K562 (cell line): ENCODE data around the gene NFYC. TPM values are rescaled to one million over a fixed set of nuclear protein-coding genes. Genes with fewer than 3 reads are reported as not detected.
A peak's percentile ranks its signal among the peaks of the same experiment; 100 is the strongest.

Experiments
- ATAC-seq: fragments of 200-7000 bp; cut with Tn5 transposase; 3 replicates; pipeline ENCODE4 v1.9.1; 2020; ENCODE audit warnings: moderate library complexity
- BruUV-seq: library from RNA; stranded (reverse); fragments of 400-500 nt; replicated peaks from 2 replicates; lab custom pipeline; 2021; lab: Mats Ljungman, UMichigan
- CTCF ChIA-PET: fragments of 300-600 bp; formaldehyde crosslinking; extraction: SDS; loops from one replicate; lab custom pipeline; 2021; ENCODE audit warnings: low intra/inter-chr PET ratio; lab: Yijun Ruan, JAX
- POLR2A ChIA-PET: fragments of 300-600, 350-650 bp; sonication (Branson Sonifier 250); formaldehyde crosslinking; extraction: SDS; loops from one replicate; lab custom pipeline; 2021; ENCODE audit warnings: antibody characterized with exemption, inconsistent platforms; lab: Yijun Ruan, JAX
- DNase-seq, 4 experiments: peaks; one replicate each; pipeline versions ENCODE4 v3.0.0 to v3.0.0-alpha.2; 2011 to 2018; ENCODE audit warnings: low spot score in 3 of 4, mixed read lengths in 3 of 4; ENCODE audit errors: extremely low read depth in 1 of 4
- FAIRE-seq: peaks from 2 replicates; lab custom pipeline; 2011; peaks lifted over from hg19 to GRCh38; lab: Jason Lieb, UNC
- H2AFZ ChIP-seq: 2 replicates; pipeline ENCODE4 v1.6.0; 2011; ENCODE audit warnings: low read depth, low read length, control low read depth, inconsistent platforms
- H3K27ac ChIP-seq: fragments of 200-600 bp; 3 replicates; pipeline ENCODE4 v1.8.0; 2011; ENCODE audit warnings: low read depth, mild to moderate bottlenecking, control low read depth, inconsistent platforms, low read length, moderate library complexity, mixed read lengths; ENCODE audit errors: extremely low read depth
- H3K27me3 ChIP-seq, 2 experiments: fragments of 300-600 bp in 1 of 2; 2 replicates in 1 of 2; 3 replicates in 1 of 2; pipeline versions ENCODE4 v1.6.0 to v1.8.0; 2011; ENCODE audit warnings: inconsistent platforms in 2 of 2, low read length in 2 of 2, mild to moderate bottlenecking in 1 of 2, mixed read lengths in 1 of 2, moderate library complexity in 1 of 2; ENCODE audit not compliant: control insufficient read depth in 2 of 2, insufficient read depth in 2 of 2
- H3K36me3 ChIP-seq: fragments of 300-600 bp; 3 replicates; pipeline ENCODE4 v1.8.0; 2011; ENCODE audit warnings: mild to moderate bottlenecking, low read length, inconsistent platforms; ENCODE audit not compliant: control insufficient read depth, insufficient read depth
- H3K4me1 ChIP-seq, 2 experiments: fragments of 200-600 bp in 1 of 2; replicated peaks in 1 of 2; 2 replicates in 1 of 2; 3 replicates in 1 of 2; pipeline versions ENCODE4 v1.5.1 to v1.8.0; 2011; ENCODE audit warnings: inconsistent platforms in 2 of 2, low read length in 2 of 2, mild to moderate bottlenecking in 1 of 2, mixed read lengths in 1 of 2, moderate library complexity in 1 of 2; ENCODE audit not compliant: control insufficient read depth in 2 of 2, insufficient read depth in 2 of 2
- H3K4me2 ChIP-seq: 2 replicates; pipeline ENCODE4 v1.6.1; 2011; ENCODE audit warnings: low read length, control low read depth, inconsistent platforms, mixed read lengths; ENCODE audit not compliant: insufficient read depth
- H3K4me3 ChIP-seq: fragments of 200-600 bp; sonication (generic), shearing (Covaris generic); 2 replicates; pipeline ENCODE4 v1.5.1; 2016; ENCODE audit warnings: control low read depth, inconsistent platforms
- H3K79me2 ChIP-seq: fragments of 200-600 bp; 3 replicates; pipeline ENCODE4 v1.8.0; 2011; ENCODE audit warnings: low read length, inconsistent platforms; ENCODE audit not compliant: control insufficient read depth, insufficient read depth
- H3K9ac ChIP-seq, 2 experiments: 2 replicates each; pipeline versions ENCODE4 v1.6.0 to v1.6.1; 2011; ENCODE audit warnings: low read depth in 2 of 2, low read length in 2 of 2, control low read depth in 1 of 2, inconsistent platforms in 1 of 2, mild to moderate bottlenecking in 1 of 2, mixed read lengths in 1 of 2; ENCODE audit not compliant: insufficient read depth in 1 of 2
- H3K9me1 ChIP-seq: one replicate; pipeline ENCODE4 v1.6.0; 2011; ENCODE audit warnings: inconsistent platforms, mild to moderate bottlenecking, low read length, moderate library complexity; ENCODE audit not compliant: control insufficient read depth, insufficient read depth
- H3K9me3 ChIP-seq: replicated peaks from 2 replicates; pipeline ENCODE4 v1.5.1; 2011; ENCODE audit warnings: low read depth, low read length, inconsistent platforms; ENCODE audit not compliant: control insufficient read depth, insufficient read depth
- H4K20me1 ChIP-seq: replicated peaks from 2 replicates; pipeline ENCODE4 v1.6.1; 2011; ENCODE audit warnings: low read length, inconsistent platforms, mixed read lengths; ENCODE audit not compliant: control insufficient read depth, insufficient read depth
- ARNT ChIP-seq, 2 experiments: fragments of 450-650 bp; IDR thresholded peaks; 2 replicates each; pipeline ENCODE4 v1.6.1; 2016; ENCODE audit warnings: mild to moderate bottlenecking in 1 of 2
- BCOR ChIP-seq: fragments of 450-650 bp; IDR thresholded peaks from 2 replicates; pipeline ENCODE4 v1.6.1; 2016
- CREM ChIP-seq: IDR thresholded peaks from 2 replicates; pipeline ENCODE4 v1.6.1; 2014; ENCODE audit warnings: antibody characterized with exemption, low read depth
- DNMT1 ChIP-seq: fragments of 450-650 bp; IDR thresholded peaks from 2 replicates; pipeline ENCODE4 v1.6.1; 2016; ENCODE audit warnings: antibody characterized with exemption, mild to moderate bottlenecking
- E2F3 ChIP-seq: fragments of 250-450 bp; sonication (Bioruptor Pico); IDR thresholded peaks from 2 replicates; pipeline ENCODE4 v1.4.0; 2020; ENCODE audit warnings: mild to moderate bottlenecking
- ETV6 ChIP-seq, 3 experiments: fragments of 150-350 bp in 1 of 3; sonication (generic) in 1 of 3; formaldehyde crosslinking in 1 of 3; IDR thresholded peaks; 2 replicates each; pipeline versions ENCODE4 v1.6.1 to v1.8.0; 2014 to 2022; ENCODE audit warnings: borderline replicate concordance in 2 of 3, low read depth in 2 of 3, antibody characterized with exemption in 1 of 3, low read length in 1 of 3, mild to moderate bottlenecking in 1 of 3, missing genetic modification reagents in 1 of 3
- HEY1 ChIP-seq: fragments of 250-450 bp; sonication (Bioruptor Pico); IDR thresholded peaks from 2 replicates; pipeline ENCODE4 v1.5.0; 2020; ENCODE audit warnings: mild to moderate bottlenecking, moderate library complexity, borderline replicate concordance
- KLF10 ChIP-seq: fragments of 250-450 bp; sonication (Bioruptor Pico); IDR thresholded peaks from 2 replicates; pipeline ENCODE4 v1.6.1; 2021; ENCODE audit warnings: matching md5 sums
- RBM25 ChIP-seq: fragments of 200-400 bp; formaldehyde crosslinking; IDR thresholded peaks from 2 replicates; pipeline ENCODE4 v1.6.1; 2018; ENCODE audit warnings: low read length, low read depth, moderate library complexity; ENCODE audit not compliant: severe bottlenecking
- SMARCA5 ChIP-seq: fragments of 450-650 bp; IDR thresholded peaks from 2 replicates; pipeline ENCODE4 v1.6.1; 2016
- SREBF2 ChIP-seq: sonication (generic); formaldehyde crosslinking; IDR thresholded peaks from 2 replicates; pipeline ENCODE4 v1.4.0; 2020; ENCODE audit warnings: mild to moderate bottlenecking, missing genetic modification reagents
- STAT5B ChIP-seq: fragments of 250-450 bp; sonication (Bioruptor Pico); IDR thresholded peaks from 2 replicates; pipeline ENCODE4 v1.8.0; 2021; ENCODE audit warnings: mild to moderate bottlenecking, inconsistent platforms
- TAF1 ChIP-seq: IDR thresholded peaks from 2 replicates; pipeline ENCODE4 v1.6.1; 2011; ENCODE audit warnings: mild to moderate bottlenecking, low read length, moderate library complexity; ENCODE audit not compliant: insufficient read depth, control insufficient read depth, severe bottlenecking; ENCODE audit errors: extremely low read depth
- ZFP36 ChIP-seq: fragments of 150-350 bp; IDR thresholded peaks from 2 replicates; pipeline ENCODE4 v1.6.1; 2018; ENCODE audit warnings: low read length, low read depth; ENCODE audit not compliant: partially characterized antibody
- ZNF282 ChIP-seq: sonication (generic); formaldehyde crosslinking; IDR thresholded peaks from 2 replicates; pipeline ENCODE4 v1.8.1; 2023; ENCODE audit warnings: missing genetic modification reagents
- ZNF398 ChIP-seq: fragments of 250-450 bp; sonication (Bioruptor Pico); IDR thresholded peaks from 2 replicates; pipeline ENCODE4 v1.8.0; 2021; ENCODE audit warnings: moderate library complexity, mild to moderate bottlenecking, inconsistent platforms
- WGBS: fragments of 100-300 bp; shearing (Covaris generic); methylation state at CpG from one replicate; pipeline ENCODE4 v1.1.6; 2016; ENCODE audit warnings: low coverage, mixed read lengths; ENCODE audit not compliant: insufficient coverage; ENCODE audit errors: missing lambda C conversion rate; 5-methylcytosine and 5-hydroxymethylcytosine counted together
- in situ Hi-C: fragments of 300-500 bp; cut with MboI; formaldehyde crosslinking; loops from 4 replicates; pipeline ENCODE4 v1.15.0; 2018; ENCODE audit warnings: inconsistent platforms, mixed read lengths
- intact Hi-C: fragments of 100-400 bp; cut with micrococcal nuclease; formaldehyde crosslinking; loops from 2 replicates; pipeline ENCODE4 v1.14.2; 2022
- polyA plus RNA-seq, 8 experiments: library from polyadenylated mRNA; depleted of rRNA in 4 of 8; stranded (reverse) in 5 of 8; unstranded in 3 of 8; fragments of >200 nt; fragmentation: Nextera tagmentation in 2 of 8; fragmentation: Illumina TruSeq in 1 of 8; extraction: Ambion mirVana in 2 of 8; extraction: Trizol in 1 of 8; gene quantifications; 2 replicates each; pipeline versions ENCODE4 v1.2.1 to v1.2.3, GENCODE V29; 2011 to 2014; ENCODE audit warnings: inconsistent platforms in 1 of 8, missing spikeins in 1 of 8
- total RNA-seq, 7 experiments: library from RNA; depleted of rRNA in 6 of 7; stranded (reverse); fragments of >200 nt in 6 of 7; fragmentation: Illumina TruSeq in 2 of 7; extraction: Trizol in 2 of 7; gene quantifications; 2 replicates each; pipeline versions ENCODE4 v1.2.1 to v1.2.3, GENCODE V29; 2011 to 2021; ENCODE audit warnings: low replicate concordance in 1 of 7
- TF ChIP-seq, protein P1 (sequence below): fragments of 250-450 bp; sonication (Bioruptor Pico); IDR thresholded peaks from 2 replicates; pipeline ENCODE4 v1.8.0; 2022; ENCODE audit warnings: inconsistent platforms, mild to moderate bottlenecking, moderate library complexity, borderline replicate concordance
- TF ChIP-seq, protein P2 (sequence below): fragments of 450-650 bp; formaldehyde crosslinking; IDR thresholded peaks from 2 replicates; pipeline ENCODE4 v1.4.0; 2020; ENCODE audit warnings: mild to moderate bottlenecking, moderate library complexity

The NFYC gene
- total and polyA plus RNA-seq, 9 of the 15 experiments (the other 6 are each of a cell fraction or from before 2014, with no cell fraction given), result 4.8 to 59.8 (median 41.1) TPM

DNA sequence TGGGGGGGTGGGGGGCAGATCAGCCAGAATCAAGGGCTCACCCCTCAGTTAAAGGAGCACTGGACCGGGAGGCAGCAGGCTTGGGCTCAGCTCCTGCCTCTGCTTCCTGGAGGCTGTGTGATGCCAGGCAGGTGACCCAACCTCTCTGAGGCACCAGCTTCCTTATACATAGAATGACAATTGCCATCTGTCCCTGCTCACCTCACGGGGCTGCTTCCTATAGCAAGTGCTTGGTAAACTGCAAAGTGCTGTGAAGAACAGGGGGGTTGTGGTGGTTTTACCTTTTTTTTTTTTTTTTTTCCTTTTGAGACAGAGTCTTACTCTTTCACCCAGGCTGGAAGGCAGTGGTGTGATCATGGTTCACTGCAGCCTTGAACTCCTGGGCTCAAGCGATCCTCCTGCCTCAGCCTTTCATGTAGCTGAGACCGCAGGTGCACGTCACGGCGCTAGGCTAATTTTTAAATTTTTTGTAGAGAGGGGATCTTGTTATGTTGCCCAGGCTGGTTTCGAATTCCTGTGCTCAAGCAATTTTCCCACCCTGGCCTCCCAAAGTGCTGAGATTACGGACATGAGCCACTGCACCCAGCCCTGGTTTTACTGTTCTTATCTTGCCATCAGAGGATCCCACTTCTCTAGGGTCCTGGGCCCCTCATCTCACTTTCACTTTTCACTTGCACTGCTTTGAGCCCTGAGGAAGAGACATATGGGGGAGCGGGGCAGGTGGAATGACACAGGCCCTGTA, 103.6 kb downstream of the NFYC start:
- Histone ChIP-seq H3K9me1 (no peaks in the 10 kb centered on the region), H3K4me2 (no peak overlapping the region), H2AFZ (no peak overlapping the region), H3K4me1 (peaks cover 11 to 25% of the 10 kb centered on the region in 2 experiments), H3K27me3 (no peaks in the 10 kb centered on the region), H3K4me3 (no peak overlapping the region), H3K36me3 (no peaks in the 10 kb centered on the region), H3K27ac (no peak overlapping the region), H3K9ac (peak overlapping the region in 1 of 2 experiments; percentile 20; a peak in 1 of 4 replicates), H3K9me3 (no peaks in the 10 kb centered on the region), H3K79me2 (no peaks in the 10 kb centered on the region), H4K20me1 (peaks cover 6% of the 10 kb centered on the region; the same call in 1 of the 2 replicates)
- intact Hi-C loops (no loop called here), in situ Hi-C loops (no loop called here)
- ATAC-seq (no peak), FAIRE-seq (no peak), DNase-seq (no peak)
- 70% methylated on average over 10 of the region's 10 CpGs for WGBS
- no peak for TF ChIP-seq TAF1
- TF ChIP-seq KLF10, result no peak
- no peak for TF ChIP-seq SREBF2 (CRISPR knock-in tag)
- no peak for TF ChIP-seq E2F3 (CRISPR knock-in tag)
- peak; percentile 54 for TF ChIP-seq RBM25
- TF ChIP-seq, protein P1, sequence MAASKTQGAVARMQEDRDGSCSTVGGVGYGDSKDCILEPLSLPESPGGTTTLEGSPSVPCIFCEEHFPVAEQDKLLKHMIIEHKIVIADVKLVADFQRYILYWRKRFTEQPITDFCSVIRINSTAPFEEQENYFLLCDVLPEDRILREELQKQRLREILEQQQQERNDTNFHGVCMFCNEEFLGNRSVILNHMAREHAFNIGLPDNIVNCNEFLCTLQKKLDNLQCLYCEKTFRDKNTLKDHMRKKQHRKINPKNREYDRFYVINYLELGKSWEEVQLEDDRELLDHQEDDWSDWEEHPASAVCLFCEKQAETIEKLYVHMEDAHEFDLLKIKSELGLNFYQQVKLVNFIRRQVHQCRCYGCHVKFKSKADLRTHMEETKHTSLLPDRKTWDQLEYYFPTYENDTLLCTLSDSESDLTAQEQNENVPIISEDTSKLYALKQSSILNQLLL (CRISPR knock-in tag), result no peak
- peak; percentile 72 for TF ChIP-seq ZFP36
- no peak for TF ChIP-seq DNMT1
- TF ChIP-seq, protein P2, sequence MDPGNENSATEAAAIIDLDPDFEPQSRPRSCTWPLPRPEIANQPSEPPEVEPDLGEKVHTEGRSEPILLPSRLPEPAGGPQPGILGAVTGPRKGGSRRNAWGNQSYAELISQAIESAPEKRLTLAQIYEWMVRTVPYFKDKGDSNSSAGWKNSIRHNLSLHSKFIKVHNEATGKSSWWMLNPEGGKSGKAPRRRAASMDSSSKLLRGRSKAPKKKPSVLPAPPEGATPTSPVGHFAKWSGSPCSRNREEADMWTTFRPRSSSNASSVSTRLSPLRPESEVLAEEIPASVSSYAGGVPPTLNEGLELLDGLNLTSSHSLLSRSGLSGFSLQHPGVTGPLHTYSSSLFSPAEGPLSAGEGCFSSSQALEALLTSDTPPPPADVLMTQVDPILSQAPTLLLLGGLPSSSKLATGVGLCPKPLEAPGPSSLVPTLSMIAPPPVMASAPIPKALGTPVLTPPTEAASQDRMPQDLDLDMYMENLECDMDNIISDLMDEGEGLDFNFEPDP (CRISPR knock-in tag), result no peak
- TF ChIP-seq ETV6 (IDR thresholded peaks at IDR 0.05; ENCODE audit: borderline replicate concordance in 1 of 2, low read depth in 2 of 2, low read length in 1 of 2), result no peak
- TF ChIP-seq ETV6 (CRISPR knock-in tag; IDR thresholded peaks at IDR 0.05; ENCODE audit: borderline replicate concordance), result no peak
- TF ChIP-seq STAT5B (CRISPR knock-in tag), result no peak
- no peak for TF ChIP-seq SMARCA5
- 0 out of 2 replicates have a peak, but pooled peaks have one; percentile 39 for TF ChIP-seq BCOR
- no peak for TF ChIP-seq ZNF398
- no peak for TF ChIP-seq HEY1 (CRISPR knock-in tag)
- TF ChIP-seq ARNT (IDR thresholded peaks at IDR 0.05), result no peak
- no peak for TF ChIP-seq ZNF282
- no peak for TF ChIP-seq CREM
- ChIA-PET CTCF (no interaction called here), POLR2A (interaction anchor here (0.5 to 1.1 kb wide), 6 partner anchors 8 to 737 kb away, joined by 3 to 4 read pairs (median 3); no protein-coding TSS in a partner anchor)
- no TSS peak for BruUV-seq
